Activated gamma-delta T cell treated with Interleukin-2 at 50 U/mL for 16 hours (primary cell): Measurements from ENCODE around the gene ADK.
"Not testable (repeated sequence)": the region's sequence is repeated elsewhere in the genome, so short reads cannot be mapped to it uniquely, and the experiment has no call there.

Experiments
- DNase-seq: peaks from one replicate; pipeline ENCODE4 v3.0.0-alpha.2; 2020

Gene ADK

GRCh38 chr10:74500816-74501215, 349.8 kb downstream of the ADK start:
- DNase-seq: no peak

GRCh38 chr10:74502963-74503608, 352.1 kb downstream of the ADK start:
- no peak for DNase-seq

GRCh38 chr10:74507951-74508350, 356.9 kb downstream of the ADK start:
- DNase-seq: no peak

- no peak for DNase-seq
Observed at GRCh38 chr10:74510594-74510993, 359.6 kb downstream of the ADK start.

GRCh38 chr10:74511051-74511450, 360.0 kb downstream of the ADK start:
- DNase-seq: no peak

DNA sequence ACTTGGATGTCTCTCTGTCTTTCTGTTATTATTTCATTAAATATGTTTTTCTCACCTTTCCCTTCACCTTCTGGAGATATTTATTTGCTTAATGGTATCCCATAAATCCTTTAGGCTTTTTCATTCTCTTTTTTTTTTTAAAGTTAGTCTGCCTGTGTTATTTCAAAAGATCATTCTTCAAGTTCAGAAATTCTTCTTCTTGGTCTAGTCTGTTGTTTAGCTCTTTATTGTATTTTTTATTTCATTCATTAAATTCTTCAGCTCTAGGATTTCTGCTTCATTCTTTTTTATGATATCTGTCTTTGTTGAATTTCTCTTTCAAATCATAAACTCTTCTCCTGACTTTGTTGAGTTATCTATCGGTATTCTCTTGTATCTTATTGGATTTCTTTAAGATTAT, 363.3 kb downstream of the ADK start:
- no peak for DNase-seq

GRCh38 chr10:74518061-74518460, 367.0 kb downstream of the ADK start:
- DNase-seq: no peak

GRCh38 chr10:74521526-74521925, 370.5 kb downstream of the ADK start:
- DNase-seq: no peak

DNA sequence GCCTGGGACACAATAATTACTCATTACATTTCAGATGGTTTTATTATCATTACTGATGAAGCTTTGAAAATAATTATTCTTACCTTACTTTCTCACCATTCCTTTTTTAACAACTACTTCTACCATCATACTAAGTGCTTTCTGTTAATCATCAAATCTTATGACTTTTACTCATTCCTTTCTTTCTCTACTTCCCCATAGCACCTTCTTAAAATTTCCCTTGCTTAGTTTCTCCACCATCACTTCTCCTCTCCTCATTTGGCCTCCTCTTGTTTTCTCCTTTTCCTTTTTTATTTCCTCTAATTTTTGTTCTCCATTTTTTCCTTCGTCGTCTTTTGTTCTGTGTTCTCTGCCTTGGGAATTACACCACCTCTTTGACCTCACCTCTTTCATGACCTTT, 372.2 kb downstream of the ADK start:
- no peak for DNase-seq

DNA sequence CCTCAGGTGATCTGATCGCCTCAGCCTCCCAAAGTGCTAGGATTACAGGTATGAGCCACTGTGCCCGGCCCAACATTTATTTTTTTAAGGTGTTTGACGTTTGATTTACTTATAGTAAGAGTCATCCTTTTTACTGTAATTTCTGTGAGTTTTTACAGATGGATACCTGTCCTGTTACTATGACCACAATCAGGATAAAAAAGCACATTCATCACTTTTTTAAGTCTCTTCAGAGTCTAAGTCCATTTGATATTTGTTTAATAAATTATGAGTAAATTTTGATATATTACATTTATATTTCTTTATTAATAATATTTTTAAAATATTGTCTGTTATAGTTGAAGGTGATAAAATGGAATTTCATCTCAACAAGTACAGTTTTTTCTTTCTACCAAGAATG, 374.9 kb downstream of the ADK start:
- no peak for DNase-seq

DNA sequence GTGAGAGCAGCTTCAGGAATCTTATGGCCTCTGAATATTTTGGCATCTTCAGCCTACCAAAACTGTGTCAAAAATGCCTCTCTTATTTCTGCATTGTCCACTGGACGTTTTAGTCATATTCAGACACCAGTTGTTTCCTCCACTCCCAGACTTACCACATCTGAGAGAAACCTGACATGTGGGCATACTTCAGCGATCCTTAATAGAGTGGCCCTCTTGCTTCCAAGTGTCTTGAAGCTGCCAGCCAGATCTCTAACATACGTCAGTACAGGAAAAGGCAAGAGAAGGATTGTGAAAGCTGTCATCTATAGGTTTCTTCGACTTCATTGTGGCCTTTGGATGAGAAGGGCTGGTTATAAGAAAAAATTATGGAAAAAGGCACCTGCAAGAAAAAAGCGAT, 376.6 kb downstream of the ADK start:
- DNase-seq: not testable (repeated sequence)

DNA sequence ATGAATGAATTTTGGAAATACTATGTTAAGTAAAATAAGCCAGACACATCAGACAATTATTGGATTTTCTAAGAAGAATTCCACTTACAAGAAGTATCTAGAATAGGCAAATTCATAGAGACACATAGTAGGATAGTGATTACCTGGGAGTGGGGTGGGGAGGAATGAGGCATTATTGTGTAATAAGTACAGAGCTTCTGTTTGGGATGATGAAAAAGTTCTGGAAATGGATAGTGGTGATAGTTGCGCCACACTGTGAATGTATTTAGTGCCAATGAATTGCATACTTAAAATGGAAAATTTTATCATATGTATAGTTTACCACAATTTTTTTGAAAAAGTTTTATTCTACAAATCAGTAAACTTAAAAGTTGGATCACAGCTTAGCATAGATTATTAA, 378.2 kb downstream of the ADK start:
- no peak for DNase-seq

GRCh38 chr10:74530981-74531380, 380.0 kb downstream of the ADK start:
- no peak for DNase-seq

DNA sequence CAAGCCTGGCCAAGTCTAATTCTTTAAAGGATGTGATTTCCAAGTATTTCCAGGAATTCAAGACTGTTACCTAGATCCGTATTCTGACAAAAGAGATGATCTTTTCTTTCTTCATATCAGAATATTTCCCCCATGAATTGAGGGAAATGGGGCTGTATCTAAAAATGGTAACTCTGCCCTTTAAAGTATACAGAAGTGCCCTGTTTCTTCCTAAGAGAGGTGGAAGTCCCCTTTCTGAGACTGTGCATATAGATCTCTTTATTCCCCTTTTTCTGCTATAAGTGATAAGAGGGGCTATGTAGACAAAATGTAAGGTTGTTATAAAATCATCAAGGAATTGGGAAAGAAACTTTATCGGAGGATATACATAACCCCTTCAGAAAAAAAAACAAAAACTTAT, 388.3 kb downstream of the ADK start:
- DNase-seq: no peak

DNA sequence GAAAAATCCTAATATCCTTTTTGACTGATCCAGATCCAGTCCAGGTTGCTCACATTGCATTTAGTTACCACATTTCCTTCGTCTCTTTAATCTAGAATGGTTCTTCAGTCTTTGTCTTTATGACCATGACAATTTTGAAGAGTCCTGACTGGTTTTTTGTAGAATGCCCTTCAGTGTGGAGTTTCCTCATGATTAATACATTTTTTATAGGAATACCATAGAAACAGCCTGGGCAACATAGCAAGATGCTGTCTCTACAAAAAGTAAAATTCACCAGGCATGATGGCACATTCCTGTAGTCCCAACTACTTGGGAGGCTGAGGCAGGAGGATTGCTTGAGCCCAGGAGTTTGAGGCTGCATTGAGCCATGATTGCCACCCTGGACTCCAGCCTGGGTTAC, 390.4 kb downstream of the ADK start:
- DNase-seq: no peak

DNA sequence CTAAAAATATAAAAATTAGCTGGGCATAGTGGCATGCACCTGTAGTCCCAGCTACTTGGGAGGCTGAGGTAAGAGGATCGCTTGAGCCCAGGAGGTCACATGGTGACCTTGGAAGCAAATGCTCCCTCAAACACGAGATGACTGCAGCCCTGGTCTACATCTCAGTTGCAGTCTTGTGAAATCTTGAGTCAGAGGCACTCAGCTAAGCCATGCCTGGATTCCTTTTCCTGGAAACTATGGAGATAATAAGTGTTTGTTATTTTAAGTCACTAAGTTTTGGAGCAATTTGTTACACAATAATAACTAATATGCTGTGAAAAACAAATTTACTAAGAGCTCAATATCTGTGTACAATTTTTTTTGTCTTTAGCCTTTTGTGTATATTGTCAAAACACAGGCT, 391.1 kb downstream of the ADK start:
- DNase-seq: no peak

GRCh38 chr10:74543276-74543675, 392.3 kb downstream of the ADK start:
- DNase-seq: no peak

DNA sequence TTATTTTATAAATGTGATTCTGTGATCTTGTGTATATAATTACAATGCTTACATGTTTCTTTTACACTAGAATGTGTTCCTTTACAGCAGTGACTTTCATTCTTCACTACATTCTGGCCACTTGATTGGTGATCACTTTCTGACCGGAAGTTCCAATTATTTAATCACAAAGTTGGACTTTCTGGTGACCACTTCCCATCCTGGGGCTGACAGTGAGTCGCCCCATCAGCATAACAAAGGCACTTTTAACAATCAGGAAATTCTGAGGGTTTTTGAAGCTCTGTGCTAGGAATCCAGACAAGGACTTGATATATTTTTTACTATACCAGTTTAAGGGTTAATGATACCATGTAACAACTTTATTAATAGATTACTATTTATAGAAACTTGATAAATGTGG, 393.1 kb downstream of the ADK start:
- no peak for DNase-seq

GRCh38 chr10:74548676-74549075, 397.7 kb downstream of the ADK start:
- no peak for DNase-seq

DNA sequence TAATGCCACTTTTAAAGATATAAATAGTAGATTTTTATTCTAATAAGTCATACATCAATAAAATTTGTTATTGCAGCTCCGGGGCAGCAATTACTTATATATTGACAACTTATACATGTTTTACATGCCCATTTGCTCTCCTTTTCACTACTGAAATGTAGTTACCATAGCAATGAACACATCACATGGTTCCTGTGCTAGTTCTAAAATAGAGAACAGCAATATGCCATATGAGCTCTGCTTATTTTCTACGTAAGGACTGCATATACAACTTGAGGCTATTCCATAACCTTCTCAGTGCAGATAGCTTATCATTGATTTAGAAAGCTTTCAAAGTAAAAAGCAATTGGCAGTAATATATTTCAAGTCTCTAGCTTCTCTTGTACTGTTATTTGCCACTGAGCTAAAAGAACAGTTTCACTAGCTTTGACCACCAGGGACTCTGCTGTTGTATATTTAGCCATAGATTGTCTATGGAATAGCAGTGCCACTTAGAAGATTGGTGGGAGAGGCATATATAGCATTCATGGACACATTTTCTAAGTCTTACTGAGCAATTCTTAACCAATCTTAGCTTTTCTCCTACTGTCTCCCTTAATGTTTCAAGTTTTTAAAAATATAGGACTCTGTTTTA, 405.2 kb downstream of the ADK start:
- DNase-seq: no peak

DNA sequence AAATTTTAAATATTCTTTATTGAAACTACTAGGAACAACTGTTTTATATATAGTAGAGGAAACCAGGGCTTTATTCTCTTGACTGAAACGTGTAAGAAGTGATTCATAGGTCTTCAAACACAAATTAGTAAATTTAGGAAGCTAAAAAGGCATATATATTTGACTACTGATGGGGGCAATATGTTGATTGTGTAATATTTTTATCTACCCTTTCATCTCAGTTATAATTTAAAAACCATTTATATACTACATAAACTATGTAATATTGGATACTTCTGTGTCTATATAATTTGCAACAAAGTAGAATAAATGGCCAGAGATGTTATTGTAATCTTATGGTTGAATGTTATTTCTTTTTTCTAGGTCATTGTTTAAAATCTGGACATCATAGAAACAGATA, 406.1 kb downstream of the ADK start:
- DNase-seq: no peak

DNA sequence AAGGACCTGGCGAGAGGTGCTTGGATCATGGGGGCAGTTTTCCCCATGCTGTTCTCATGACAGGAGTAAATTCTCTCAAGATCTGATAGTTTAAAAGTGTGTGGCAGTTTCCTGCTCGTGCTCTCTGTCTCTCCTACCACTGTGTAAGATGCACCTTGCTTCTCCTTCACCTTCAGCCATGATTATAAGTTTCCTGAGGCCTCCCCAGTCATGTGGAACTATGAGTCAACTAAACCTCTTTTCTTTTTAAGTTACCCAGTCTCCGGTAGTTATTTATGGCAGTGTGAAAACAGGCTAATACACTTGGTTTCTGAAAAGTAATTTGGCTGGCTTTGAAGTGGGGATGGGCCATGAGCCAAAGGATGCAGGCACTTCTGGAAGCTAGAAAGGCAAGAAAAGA, 407.4 kb downstream of the ADK start:
- no peak for DNase-seq

DNA sequence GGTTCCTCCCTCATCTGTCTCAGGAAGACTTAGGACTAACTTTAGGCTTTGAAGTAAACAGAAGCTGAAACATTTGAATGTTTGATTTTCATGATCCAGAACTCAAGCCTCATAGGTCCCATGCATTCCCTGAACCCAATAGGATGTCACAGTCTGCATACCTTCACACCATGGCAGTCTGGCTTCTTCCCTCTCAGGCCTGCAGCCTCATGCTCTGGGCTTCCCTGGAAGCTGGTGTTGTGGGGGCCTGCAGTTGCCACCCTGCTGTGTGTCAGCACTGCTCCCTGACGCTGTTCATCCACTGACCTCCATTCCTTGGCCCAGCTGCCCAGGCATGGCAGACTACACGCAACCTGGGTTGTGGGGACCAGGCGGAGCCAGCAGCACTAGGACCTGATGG, 407.9 kb downstream of the ADK start:
- no peak for DNase-seq

- DNase-seq: not testable (repeated sequence)
Observed at GRCh38 chr10:74568896-74569295, 417.9 kb downstream of the ADK start.

DNA sequence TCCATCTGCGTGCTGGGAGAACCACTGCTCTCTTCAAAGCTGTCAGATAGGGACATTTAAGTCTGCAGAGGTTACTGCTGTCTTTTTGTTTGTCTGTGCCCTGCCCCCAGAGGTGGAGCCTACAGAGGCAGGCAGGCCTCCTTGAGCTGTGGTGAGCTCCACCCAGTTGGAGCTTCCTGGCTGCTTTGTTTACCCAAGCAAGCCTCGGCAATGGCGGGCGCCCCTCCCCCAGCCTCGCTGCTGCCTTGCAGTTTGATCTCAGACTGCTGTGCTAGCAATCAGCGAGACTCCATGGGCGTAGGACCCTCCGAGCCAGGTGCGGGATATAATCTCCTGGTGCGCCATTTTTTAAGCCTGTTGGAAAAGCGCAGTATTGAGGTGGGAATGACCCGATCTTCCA, 422.5 kb downstream of the ADK start:
- DNase-seq: not testable (repeated sequence)
